GM19452 (cell line): ENCODE measurements around the gene EYS.

Experiments used
- ATAC-seq: cut with Tn5 transposase; IDR thresholded peaks from one replicate; pipeline ENCODE4 v1.9.1; 2021; ENCODE audit not compliant: unreplicated experiment

EYS gene

GRCh38 chr6:65253041-65253440, 454.0 kb downstream of the EYS start:
- no peak for ATAC-seq

- no peak for ATAC-seq
Observed at GRCh38 chr6:65248101-65248610, 458.9 kb downstream of the EYS start.

- no peak for ATAC-seq
Observed at GRCh38 chr6:65231616-65232015, 475.4 kb downstream of the EYS start.

GRCh38 chr6:65229825-65230224, 477.2 kb downstream of the EYS start:
- ATAC-seq = no peak

- no peak for ATAC-seq
Observed at GRCh38 chr6:65221153-65221552, 485.9 kb downstream of the EYS start.

GRCh38 chr6:65202738-65203137, 504.3 kb downstream of the EYS start:
- no peak for ATAC-seq

- no peak for ATAC-seq
Observed at GRCh38 chr6:65199683-65200082, 507.3 kb downstream of the EYS start.

GRCh38 chr6:65199121-65199520, 507.9 kb downstream of the EYS start:
- no peak for ATAC-seq

- ATAC-seq = no peak
Observed at GRCh38 chr6:65191471-65191870, 515.6 kb downstream of the EYS start.

GRCh38 chr6:65189236-65189881, 517.7 kb downstream of the EYS start:
- no peak for ATAC-seq

- no peak for ATAC-seq
Observed at GRCh38 chr6:65186826-65187225, 520.2 kb downstream of the EYS start.

- ATAC-seq = no peak
Observed at GRCh38 chr6:65182681-65183080, 524.3 kb downstream of the EYS start.

GRCh38 chr6:65170273-65170672, 536.8 kb downstream of the EYS start:
- no peak for ATAC-seq

- no peak for ATAC-seq
Observed at GRCh38 chr6:65161661-65162060, 545.4 kb downstream of the EYS start.

- ATAC-seq = no peak
Observed at GRCh38 chr6:65157025-65157424, 550.0 kb downstream of the EYS start.

- no peak for ATAC-seq
Observed at GRCh38 chr6:65155083-65155482, 551.9 kb downstream of the EYS start.

GRCh38 chr6:65149841-65150240, 557.2 kb downstream of the EYS start:
- no peak for ATAC-seq

GRCh38 chr6:65148839-65149238, 558.2 kb downstream of the EYS start:
- no peak for ATAC-seq

- no peak for ATAC-seq
Observed at GRCh38 chr6:65135567-65135966, 571.5 kb downstream of the EYS start.

GRCh38 chr6:65126667-65127066, 580.4 kb downstream of the EYS start:
- no peak for ATAC-seq

GRCh38 chr6:65123521-65123920, 583.5 kb downstream of the EYS start:
- no peak for ATAC-seq

- no peak for ATAC-seq
Observed at GRCh38 chr6:65117817-65118409, 589.1 kb downstream of the EYS start.

GRCh38 chr6:65116326-65116725, 590.7 kb downstream of the EYS start:
- no peak for ATAC-seq
